HG03064 (cell line): ENCODE data around the gene MRPS33.
"Not testable (repeated sequence)": the region's sequence is repeated elsewhere in the genome, so short reads cannot be mapped to it uniquely, and the experiment has no call there.

Experiments used
- ATAC-seq: cut with Tn5 transposase; IDR thresholded peaks from one replicate; pipeline ENCODE4 v1.9.1; 2021; ENCODE audit warnings: low read depth; ENCODE audit not compliant: unreplicated experiment

The MRPS33 gene

DNA sequence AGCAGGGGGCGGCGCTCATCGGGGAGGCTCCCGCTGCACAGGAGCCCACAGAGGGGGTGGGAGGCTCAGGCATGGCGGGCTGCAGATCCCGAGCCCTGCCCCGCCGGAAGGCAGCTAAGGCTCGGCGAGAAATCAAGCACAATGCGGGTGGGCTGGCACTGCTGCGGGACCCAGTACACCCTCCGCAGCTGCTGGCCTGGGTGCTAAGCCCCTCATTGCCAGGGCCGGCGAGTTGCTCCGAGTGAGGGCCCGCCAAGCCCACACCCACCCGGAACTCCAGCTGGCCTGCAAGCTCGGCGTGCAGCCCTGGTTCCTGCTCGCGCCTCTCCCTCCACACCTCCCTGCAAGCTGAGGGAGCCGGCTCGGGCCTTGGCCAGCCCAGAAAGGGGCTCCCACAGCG is 57.8 kb downstream of the MRPS33 start:
- ATAC-seq: not testable (repeated sequence)
